Right renal cortex interstitium (tissue), 3 donors: ENCODE measurements around the gene CPA2. TPM values are rescaled to one million over a fixed set of nuclear protein-coding genes. Genes with fewer than 3 reads are reported as not detected.
"Not testable (repeated sequence)": the region's sequence is repeated elsewhere in the genome, so short reads cannot be mapped to it uniquely, and the experiment has no call there.

Experiments used
- DNase-seq, 3 donors: peaks; one replicate each; pipeline ENCODE4 v3.0.0-alpha.2; 2013; ENCODE audit warnings: low read depth in 3 of 3, low spot score in 2 of 3
- polyA plus RNA-seq, 3 donors: library from polyadenylated mRNA; unstranded; fragments of 120-200 nt; gene quantifications; one replicate each; pipeline ENCODE4 v1.2.1, GENCODE V29; 2013; ENCODE audit not compliant: insufficient read length in 3 of 3

CPA2 gene
- polyA plus RNA-seq, 3 donors, result 0.34 to 0.46 (median 0.39) TPM

- no peak for DNase-seq
Observed at GRCh38 chr7:130304878-130305277, 38.2 kb downstream of the CPA2 start.

- DNase-seq, result no peak
Observed at GRCh38 chr7:130305433-130306042, 38.9 kb downstream of the CPA2 start.

GRCh38 chr7:130309986-130310385, 43.3 kb downstream of the CPA2 start:
- no peak for DNase-seq

GRCh38 chr7:130314305-130314704, 47.6 kb downstream of the CPA2 start:
- no peak for DNase-seq

- DNase-seq, result no peak
Observed at GRCh38 chr7:130319541-130319940, 52.9 kb downstream of the CPA2 start.

- DNase-seq, result not testable (repeated sequence)
Observed at GRCh38 chr7:130321542-130322229, 55.0 kb downstream of the CPA2 start.

GRCh38 chr7:130322615-130323014, 56.0 kb downstream of the CPA2 start:
- no peak for DNase-seq

- no peak for DNase-seq
Observed at GRCh38 chr7:130324306-130324943, 57.8 kb downstream of the CPA2 start.

- no peak for DNase-seq
Observed at GRCh38 chr7:130329681-130330080, 63.0 kb downstream of the CPA2 start.

GRCh38 chr7:130332259-130333053, 65.8 kb downstream of the CPA2 start:
- DNase-seq, result no peak

GRCh38 chr7:130333832-130334231, 67.2 kb downstream of the CPA2 start:
- DNase-seq, result no peak

- DNase-seq, result no peak
Observed at GRCh38 chr7:130334274-130334673, 67.6 kb downstream of the CPA2 start.

GRCh38 chr7:130337410-130337971, 70.8 kb downstream of the CPA2 start:
- DNase-seq, result no peak

- no peak for DNase-seq
Observed at GRCh38 chr7:130338233-130338632, 71.6 kb downstream of the CPA2 start.

Other genes with a start within 250 kb of the CPA2 start
- gene ZC3HC1, start 215.5 kb upstream of the CPA2 start, polyA plus RNA-seq, result 10 to 100 TPM; 29.2 to 30.7 (median 29.6) TPM
- gene KLHDC10, start 196.3 kb upstream of the CPA2 start, polyA plus RNA-seq, result 10 to 100 TPM; 49.6 to 56.2 (median 52.2) TPM
- 10 to 100 TPM; 28.3 to 30.6 (median 28.4) TPM for gene TMEM209, start 61.5 kb upstream of the CPA2 start, polyA plus RNA-seq
- gene SSMEM1, start 59.0 kb upstream of the CPA2 start, polyA plus RNA-seq, result not detected
- under 1 TPM; 0.16 to 0.50 (median 0.47) TPM for gene CPA4, start 26.3 kb downstream of the CPA2 start, polyA plus RNA-seq
- under 1 TPM in 2 of 3 donors, not detected in 1; 0.22 to 0.31 TPM for gene CPA5, start 78.0 kb downstream of the CPA2 start, polyA plus RNA-seq
- gene CPA1, start 113.6 kb downstream of the CPA2 start, polyA plus RNA-seq, result 1 to 10 TPM; 1.2 to 2.5 (median 1.7) TPM
- 10 to 100 TPM; 25.5 to 27.7 (median 27.2) TPM for gene CEP41, start 174.2 kb downstream of the CPA2 start, polyA plus RNA-seq
- 100 to 1,000 TPM; 682 to 779 (median 773) TPM for gene MEST, start 225.2 kb downstream of the CPA2 start, polyA plus RNA-seq